HG02981 (cell line): ENCODE measurements around the gene MOCS1.

Experiments
- ATAC-seq: cut with Tn5 transposase; IDR thresholded peaks from one replicate; pipeline ENCODE4 v1.9.1; 2021; ENCODE audit warnings: mild to moderate bottlenecking, moderate library complexity; ENCODE audit not compliant: unreplicated experiment

Gene MOCS1

GRCh38 chr6:39881851-39882530 lies 52.3 kb downstream of the MOCS1 start:
- ATAC-seq = no peak

DNA sequence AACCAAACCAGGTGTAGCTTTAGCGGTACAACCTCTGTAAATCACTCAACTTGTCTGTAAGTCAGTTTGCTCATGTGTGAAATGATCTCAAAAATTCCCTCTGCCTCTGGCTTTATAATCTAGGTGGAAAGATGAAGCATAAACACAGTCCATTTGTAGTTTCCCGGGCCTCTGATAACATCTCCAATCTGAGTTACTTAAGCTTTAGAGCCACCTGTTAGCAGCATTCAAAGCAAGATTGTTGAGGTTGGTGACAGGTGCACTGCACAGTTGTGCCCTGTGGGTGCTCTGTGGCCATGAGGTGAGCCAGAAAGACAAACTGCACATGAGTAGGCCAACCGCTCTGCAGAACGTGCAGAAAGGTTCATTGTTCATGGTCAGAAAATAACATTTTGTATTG lies 53.7 kb downstream of the MOCS1 start:
- no peak for ATAC-seq

DNA sequence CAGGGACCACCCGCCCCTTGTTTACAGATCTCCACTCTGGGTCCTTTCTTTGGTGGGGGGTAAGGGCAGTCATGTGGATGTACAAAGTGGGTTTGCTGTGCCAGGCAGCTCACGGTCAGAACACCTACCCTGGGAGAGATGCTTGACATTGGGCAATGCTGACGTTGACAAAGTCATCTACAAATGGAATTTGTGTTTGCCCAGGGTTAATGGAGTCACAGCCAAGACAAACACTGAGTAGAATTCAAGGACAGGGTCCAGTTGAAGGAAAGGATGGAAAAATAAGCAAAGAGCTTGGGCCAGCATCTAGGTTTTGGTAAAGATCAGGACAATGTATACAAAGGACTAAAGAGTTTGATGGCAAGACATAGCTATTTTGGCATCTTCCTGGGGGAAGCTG lies 54.7 kb downstream of the MOCS1 start:
- ATAC-seq = no peak

DNA sequence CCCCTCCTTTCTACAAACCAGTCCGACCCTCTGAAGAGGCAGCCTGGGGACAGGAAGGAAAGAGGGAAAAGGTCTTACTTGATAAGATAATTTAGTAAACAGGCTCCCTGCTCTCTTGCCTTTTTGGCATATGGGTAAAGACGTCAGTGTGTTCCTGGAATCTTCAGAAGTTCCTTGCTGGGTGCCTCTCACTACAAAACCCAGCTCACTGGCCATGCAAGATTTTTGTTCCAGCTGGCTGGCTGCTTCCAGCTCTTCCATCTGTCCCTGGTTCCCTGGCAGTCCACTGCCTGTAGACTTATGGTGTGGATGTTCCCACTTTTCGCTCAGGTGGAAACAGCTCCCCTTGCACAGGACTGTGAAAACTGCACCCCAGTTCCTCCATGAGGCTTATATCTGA lies 57.4 kb downstream of the MOCS1 start:
- no peak for ATAC-seq

- no peak for ATAC-seq
Observed at GRCh38 chr6:39876111-39876510, 58.2 kb downstream of the MOCS1 start.

DNA sequence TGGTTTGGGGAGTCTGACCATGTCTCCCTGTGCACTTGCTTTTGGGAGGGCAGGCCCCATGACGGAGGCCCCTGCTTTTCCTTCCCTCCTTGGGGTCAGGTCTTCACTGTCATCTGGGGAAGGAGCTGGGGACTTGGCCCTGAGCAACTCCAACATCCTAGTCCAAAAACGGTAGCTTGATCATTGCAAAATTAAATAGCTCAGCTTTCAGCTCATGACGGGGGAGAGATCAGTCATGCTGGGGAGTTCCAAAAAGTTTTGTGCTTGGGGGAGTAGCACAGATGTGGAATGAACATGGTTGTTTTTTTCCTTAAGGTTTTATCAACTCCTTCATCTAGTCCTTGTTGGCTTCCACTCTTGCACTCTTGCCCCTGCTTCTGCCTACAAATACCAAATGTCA lies 60.8 kb downstream of the MOCS1 start:
- ATAC-seq = no peak

GRCh38 chr6:39870950-39871349 lies 63.3 kb downstream of the MOCS1 start:
- no peak for ATAC-seq

DNA sequence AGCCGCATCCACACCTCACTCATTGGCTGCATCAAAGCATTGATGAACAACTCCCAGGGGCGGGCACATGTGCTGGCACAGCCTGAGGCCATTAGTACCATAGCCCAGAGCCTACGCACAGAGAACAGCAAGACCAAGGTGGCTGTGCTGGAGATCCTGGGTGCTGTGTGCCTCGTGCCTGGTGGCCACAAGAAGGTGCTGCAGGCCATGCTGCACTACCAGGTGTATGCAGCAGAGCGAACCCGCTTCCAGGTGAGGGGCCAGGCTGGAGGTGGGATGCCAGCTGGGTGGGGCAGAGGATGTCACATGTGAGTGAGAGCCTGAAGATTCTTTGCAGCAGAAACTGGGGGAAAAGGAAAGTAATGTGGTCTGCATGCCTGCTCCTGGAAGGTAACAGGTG lies 66.7 kb downstream of the MOCS1 start:
- ATAC-seq = no peak

DNA sequence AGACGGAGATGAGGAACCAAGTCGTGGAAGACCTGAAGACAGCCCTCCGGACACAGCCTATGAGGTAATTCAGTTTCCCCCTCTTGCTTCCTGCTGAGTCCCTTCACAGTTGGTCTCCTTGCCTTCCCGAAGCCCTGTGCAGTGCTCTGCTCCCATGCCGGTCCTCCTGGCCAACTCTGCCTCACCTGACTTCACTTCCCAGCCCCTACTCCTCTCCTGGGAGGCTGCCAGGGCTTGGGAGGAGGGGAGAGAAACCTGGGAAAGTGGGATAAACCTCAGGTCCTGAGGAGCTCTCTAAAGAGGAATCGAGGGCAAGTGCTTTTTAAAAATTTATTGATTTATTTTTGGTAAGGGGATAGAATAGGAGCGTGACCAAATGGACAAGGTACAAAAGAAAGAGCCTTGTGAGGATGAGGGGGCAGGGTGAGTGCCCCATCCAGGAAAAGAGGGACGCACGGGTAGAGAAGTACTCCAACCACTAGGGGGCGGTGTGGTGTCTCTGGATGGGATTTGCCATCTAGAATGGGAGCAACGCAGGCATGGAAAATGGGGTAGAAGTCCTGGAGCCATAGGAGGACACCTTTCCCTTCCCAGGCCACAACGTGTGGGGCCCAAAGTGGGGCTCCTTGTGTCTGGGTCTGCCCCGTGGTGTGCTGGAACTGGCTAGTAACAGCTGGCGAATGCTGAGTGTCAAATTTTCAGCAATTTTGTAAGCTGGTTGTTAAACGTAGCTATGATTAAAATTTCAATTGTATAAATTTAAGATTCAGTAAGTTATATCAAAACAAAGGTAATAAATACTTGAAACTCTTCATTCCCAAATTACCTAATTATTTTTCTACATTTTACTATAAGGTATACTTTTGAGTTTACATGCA lies 69.0 kb downstream of the MOCS1 start:
- no peak for ATAC-seq

- no peak for ATAC-seq
Observed at GRCh38 chr6:39861663-39862062, 72.6 kb downstream of the MOCS1 start.

- ATAC-seq = no peak
Observed at GRCh38 chr6:39859025-39859424, 75.2 kb downstream of the MOCS1 start.

GRCh38 chr6:39855356-39855995 lies 78.8 kb downstream of the MOCS1 start:
- ATAC-seq = no peak
